ENCODE results near the gene TXK. TPM values are rescaled to one million over a fixed set of nuclear protein-coding genes. Genes with fewer than 3 reads are reported as not detected.
"Not testable (repeated sequence)": the region's sequence is repeated elsewhere in the genome, so short reads cannot be mapped to it uniquely, and the experiment has no call there.

TXK gene
- total RNA-seq = 39.5 and 40.8 TPM in 2 replicates

DNA sequence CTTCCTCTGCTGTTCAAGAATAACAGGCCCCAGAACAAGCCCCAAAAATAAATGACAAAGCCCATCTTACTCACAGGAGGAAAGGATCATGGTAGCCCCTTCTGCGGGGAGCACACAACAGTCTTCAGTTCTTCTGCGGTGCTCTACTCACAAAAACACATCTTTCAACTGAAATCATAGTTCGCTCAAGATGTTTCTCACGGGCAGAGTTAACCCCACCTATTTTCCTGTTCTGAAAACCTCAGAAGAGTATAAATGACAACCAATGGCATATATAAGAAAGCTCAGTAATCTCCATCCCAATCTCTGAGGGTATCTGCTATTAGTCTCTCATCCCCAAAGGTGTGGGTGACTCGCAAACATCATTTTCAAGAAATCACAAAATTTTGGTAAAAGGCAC is at the start of gene TXK:
Gene TXK, minus strand, starts transcription at position 170 of the 400 bp plus-strand sequence. Its CDS starts 80 bp downstream, at position 90.
- intact Hi-C loops (cut with micrococcal nuclease) = loop anchor here (5.0 to 10.0 kb wide), 3 partner anchors 297 to 1119 kb away; partner anchors contain the start of genes CORIN and OCIAD2

DNA sequence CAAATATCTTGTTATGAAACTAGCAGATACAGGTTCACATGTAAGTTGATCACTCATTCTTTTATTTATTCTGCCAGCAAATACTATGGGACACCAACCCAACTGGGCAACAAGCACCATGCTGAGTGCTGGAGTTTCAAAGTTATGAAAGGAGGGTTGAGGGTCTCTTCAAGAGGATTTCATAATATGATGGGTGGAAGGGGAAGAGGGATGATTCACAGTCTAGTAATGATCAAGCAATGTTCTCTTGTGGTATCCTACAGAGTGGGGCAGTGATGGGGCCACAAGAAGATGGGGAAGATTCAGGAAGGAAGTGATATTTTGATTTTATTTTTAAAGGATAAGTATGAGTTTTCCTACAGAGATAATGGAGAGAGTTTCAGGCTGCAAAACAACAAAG is 46.2 kb upstream of the TXK start:
- intact Hi-C loops (cut with micrococcal nuclease) = no loop called here

GRCh38 chr4:48178931-48179330 is 44.9 kb upstream of the TXK start:
- intact Hi-C loops (cut with micrococcal nuclease) = no loop called here

- intact Hi-C loops (cut with micrococcal nuclease) = no loop called here
Observed at GRCh38 chr4:48175806-48176205, 41.8 kb upstream of the TXK start.

- intact Hi-C loops (cut with micrococcal nuclease) = no loop called here
Observed at GRCh38 chr4:48175328-48175727, 41.3 kb upstream of the TXK start.

DNA sequence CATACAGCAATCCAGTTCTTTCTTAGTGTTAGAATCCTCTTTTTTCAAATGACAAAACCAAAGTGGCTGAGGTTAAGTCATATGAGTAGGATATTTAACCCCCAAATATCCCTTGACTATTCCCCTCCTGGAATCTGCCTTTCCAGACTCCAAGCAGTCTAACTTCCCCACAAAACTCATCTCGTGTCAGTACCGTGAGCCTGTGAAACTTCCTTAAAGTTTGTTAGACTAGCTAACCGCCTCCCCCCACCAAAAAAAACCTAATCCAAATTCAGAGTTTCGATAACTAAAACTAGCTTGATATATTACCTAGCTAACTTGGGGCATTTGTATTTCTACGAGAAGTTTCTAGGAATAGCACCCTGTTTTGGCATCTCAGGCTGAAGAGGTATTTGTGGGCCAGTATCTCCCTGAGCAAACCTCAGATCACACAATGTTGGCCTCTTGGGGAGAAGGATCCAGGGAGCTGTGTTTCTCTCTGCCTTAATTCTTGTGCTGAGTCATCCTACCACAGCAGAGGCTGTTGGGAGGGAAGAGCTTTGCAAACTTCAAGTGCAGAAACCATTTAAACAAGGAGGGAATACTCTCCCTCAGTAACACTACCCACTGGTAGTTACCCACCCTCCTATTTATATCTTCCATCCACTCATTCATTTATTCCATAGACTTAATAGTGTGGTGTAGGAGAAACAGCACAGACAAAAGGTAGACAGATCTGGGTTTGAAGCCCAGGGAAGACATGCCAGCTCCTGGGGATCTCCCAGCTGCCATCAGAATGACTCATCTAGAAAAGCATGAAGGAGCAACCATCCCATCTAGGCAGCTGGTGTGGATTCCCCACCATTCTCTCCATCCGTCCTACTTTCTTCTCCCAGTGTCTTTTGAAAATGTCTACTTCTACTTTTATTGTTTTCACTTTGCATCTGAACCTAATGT is 39.3 kb upstream of the TXK start:
- intact Hi-C loops (cut with micrococcal nuclease) = no loop called here

- intact Hi-C loops (cut with micrococcal nuclease) = no loop called here
Observed at GRCh38 chr4:48172651-48173050, 38.6 kb upstream of the TXK start.

GRCh38 chr4:48169636-48170035 is 35.6 kb upstream of the TXK start:
- intact Hi-C loops (cut with micrococcal nuclease) = no loop called here

DNA sequence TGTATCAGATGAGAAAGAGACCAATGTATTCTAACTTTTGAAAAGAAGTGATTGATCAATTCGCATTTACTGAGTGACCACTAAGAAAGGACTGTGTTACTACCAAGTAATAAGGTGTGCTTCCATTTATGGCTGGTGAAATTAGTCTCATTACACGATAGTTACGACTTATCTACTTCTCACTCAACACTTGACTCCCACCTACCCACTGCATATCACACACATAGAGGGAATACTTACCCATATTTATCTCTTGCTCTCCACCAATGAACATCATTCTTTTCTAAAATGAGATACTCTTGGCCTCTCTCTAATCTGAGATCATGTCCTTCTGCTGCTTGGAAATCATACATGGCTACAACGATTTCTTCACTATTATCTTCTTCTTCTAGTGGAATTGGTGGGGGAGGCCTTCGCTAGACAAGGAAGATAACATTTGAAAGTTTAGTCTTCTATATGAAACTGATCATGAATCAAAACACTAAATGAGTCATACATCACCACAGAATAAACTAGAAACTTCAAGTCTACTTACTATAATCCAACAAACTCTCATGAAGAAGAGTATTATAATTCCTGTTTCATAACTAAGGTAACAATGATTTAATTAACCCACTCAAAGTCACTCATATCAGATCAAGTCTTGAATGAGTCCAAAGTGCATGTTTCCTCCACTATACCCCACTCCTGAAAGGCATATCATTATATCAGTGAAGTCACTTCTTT is 33.7 kb upstream of the TXK start:
- intact Hi-C loops (cut with micrococcal nuclease) = no loop called here

GRCh38 chr4:48164561-48164960 is 30.5 kb upstream of the TXK start:
- intact Hi-C loops (cut with micrococcal nuclease) = not testable (repeated sequence)

DNA sequence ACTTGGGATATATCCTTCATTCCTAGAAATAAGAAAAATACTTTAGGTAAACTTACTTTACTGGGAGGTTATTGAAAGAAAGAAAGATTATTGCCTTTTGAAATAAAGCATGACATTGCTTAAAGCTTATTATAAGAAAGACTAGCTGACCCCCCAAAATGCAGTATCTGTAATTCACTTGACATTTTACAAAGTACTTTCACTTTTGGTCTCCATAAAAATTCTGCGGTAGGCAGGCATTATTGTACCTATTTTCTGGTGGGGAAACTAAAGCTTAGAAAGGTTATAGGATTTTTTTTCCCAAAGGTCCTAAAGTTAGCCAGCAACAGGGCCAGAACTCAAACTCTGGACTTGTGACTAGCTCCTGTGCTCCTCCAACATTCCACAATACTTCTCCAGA is 29.7 kb upstream of the TXK start:
- intact Hi-C loops (cut with micrococcal nuclease) = no loop called here

GRCh38 chr4:48162162-48162561 is 28.1 kb upstream of the TXK start:
- intact Hi-C loops (cut with micrococcal nuclease) = no loop called here

DNA sequence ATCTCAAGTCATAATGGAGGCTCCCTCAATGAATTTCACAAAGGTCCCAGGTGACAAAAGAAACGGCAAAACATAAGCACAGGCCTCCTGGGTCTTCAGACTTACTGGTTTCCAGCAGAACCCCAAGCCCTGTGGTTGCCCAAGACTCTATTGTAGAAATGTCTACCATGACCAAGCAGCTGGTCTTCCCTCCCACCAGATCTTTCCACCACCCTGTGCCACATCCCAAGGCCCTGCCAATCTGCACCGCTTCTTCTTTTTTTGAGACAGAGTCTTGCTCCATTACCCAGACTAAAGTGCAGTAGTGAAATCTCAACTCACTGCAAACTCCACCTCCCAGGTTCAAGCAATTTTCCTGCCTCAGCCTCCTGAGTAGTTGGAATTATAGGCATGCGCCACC is 23.2 kb upstream of the TXK start:
- intact Hi-C loops (cut with micrococcal nuclease) = no loop called here

GRCh38 chr4:48156423-48156822 is 22.4 kb upstream of the TXK start:
- intact Hi-C loops (cut with micrococcal nuclease) = no loop called here

GRCh38 chr4:48153791-48154550 is 19.9 kb upstream of the TXK start:
- intact Hi-C loops (cut with micrococcal nuclease) = no loop called here

DNA sequence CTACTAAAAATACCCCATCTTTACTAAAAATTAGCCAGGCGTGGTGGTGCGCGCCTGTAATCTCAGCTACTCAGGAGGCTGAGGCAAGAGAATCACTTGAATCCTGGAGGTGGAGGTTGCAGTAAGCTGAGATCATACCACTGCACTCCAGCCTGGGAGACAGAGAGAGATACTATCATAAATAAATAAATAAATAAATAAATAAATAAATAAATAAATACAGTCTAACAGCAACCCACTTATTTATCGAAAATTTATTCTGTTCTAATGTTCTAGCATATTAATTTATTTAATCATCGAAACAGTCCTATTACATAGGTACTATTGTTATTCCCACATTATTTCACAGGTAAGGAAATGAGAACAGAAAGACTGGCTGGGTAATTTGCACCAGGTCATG is 18.2 kb upstream of the TXK start:
- intact Hi-C loops (cut with micrococcal nuclease) = no loop called here

DNA sequence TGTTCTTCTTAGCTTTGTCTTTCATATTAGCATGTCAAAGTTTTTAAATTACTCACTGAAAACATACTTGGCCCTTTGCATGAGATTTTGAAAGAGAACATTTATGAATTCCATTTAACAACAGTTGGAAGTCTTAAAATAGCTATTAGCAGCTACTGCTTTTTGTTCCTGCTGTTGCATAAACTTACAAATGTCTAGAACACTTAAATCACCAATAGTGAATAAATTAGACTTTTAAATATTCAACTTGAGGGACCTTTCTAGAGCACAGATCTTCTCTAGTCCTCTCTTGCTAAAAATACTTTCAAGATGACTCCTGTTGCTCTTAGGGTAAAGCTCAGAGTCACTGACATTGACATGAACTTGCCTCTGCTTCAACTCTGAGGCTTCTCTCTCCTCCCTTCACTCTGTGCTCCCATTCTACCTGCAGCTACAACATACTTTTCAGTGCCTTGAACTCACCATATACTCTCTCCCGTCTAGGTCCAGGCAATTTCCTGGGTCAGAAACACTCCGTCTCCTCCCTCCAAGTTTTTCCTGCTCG is 15.8 kb upstream of the TXK start:
- intact Hi-C loops (cut with micrococcal nuclease) = no loop called here

DNA sequence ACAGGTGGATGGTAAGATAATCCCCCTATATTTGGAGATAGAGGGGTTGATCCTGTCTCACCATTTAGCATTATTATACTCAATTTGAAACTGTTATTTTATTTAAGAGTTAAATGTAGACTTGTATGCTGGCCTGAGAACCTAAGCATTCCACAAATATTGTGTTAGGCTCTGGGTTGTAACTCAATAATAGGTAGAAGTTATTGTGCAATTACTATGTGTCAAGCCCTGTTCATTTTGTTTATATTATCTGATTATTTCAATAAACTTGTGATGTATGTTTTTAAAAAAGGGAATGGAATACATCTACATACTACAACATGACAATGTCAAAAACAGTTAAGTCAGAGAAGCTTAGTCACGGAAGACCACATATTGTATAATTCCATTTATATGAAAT is 13.6 kb upstream of the TXK start:
- intact Hi-C loops (cut with micrococcal nuclease) = no loop called here

DNA sequence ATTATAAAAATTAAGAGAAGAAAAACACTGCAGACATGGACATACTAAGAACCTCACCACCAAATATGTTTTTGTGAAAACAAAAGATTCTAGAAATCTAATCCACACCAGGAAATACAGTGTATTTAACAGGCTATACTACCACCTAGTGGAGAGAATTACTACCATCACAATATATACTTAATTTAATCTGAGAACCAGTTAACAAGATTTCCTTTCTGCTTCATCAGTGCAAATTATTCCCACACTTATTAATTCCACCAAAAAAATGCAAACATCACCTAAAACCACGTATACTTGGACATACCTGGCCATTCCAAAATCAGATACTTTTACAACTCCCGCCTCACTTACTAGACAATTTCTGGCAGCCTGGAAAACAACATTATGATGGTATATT is 7.0 kb upstream of the TXK start:
- intact Hi-C loops (cut with micrococcal nuclease) = loop anchor here (1.0 to 2.0 kb wide), 7 partner anchors 32 to 472 kb away; partner anchors contain the start of genes CNGA1 and NIPAL1

DNA sequence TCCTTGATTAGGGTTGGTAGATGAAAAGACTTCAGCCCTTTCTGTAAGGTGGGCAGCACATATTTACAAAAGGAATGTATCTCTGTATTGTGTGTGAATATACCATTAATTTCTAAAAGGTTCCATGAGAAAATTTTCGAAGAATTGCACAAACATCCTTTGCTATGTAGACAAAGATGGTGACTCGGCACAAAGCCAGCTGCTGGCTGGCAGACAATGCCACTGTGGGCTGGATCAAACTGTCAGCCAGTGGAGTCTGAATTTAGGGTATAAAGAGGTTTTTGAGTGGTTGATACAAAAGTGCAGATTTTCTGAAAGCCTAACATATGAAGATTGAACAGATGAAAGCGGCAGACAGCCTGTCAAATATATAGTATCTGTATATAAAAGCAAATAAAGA is 5.6 kb upstream of the TXK start:
- intact Hi-C loops (cut with micrococcal nuclease) = loop anchor here (1.0 to 10.0 kb wide), 8 partner anchors 11 to 1125 kb away; partner anchors contain the start of genes NFXL1, OCIAD2 and SLAIN2

GRCh38 chr4:48138936-48139335 is 4.9 kb upstream of the TXK start:
- intact Hi-C loops (cut with micrococcal nuclease) = loop anchor here (1.0 to 10.0 kb wide), 7 partner anchors 11 to 1124 kb away; partner anchors contain the start of genes NFXL1, OCIAD2 and SLAIN2

Data from T-helper 1 cell treated with Interleukin-12 subunit alpha and Interleukin-12 subunit beta and Interleukin-4 antibody, amounts not matched to agents 30 ng/mL and 1 ng/mL, for 36 hours (primary cell).